ENCODE data around the gene CISD1. TPM values are rescaled to one million over a fixed set of nuclear protein-coding genes. Genes with fewer than 3 reads are reported as not detected.

The CISD1 gene
- total RNA-seq, 3 donors from 2014 or later (not counting 1 experiment from before 2014, with no cell fraction given): 4.2 to 10.4 (median 5.3) TPM

GRCh38 chr10:58275261-58275660, 6.3 kb downstream of the CISD1 start:
- intact Hi-C loops (cut with micrococcal nuclease): no loop called here
- Mint-ChIP-seq H3K27me3 (ENCODE audit: low read depth in 2 of 2) (no peaks in the 10 kb centered on the region), H3K4me1 (peaks cover 5 to 6% of the 10 kb centered on the region in 2 donors), H3K9me3 (no peaks in the 10 kb centered on the region), H3K36me3 (no peaks in the 10 kb centered on the region), H3K27ac (no peak overlapping the region), H3K4me3 (no peak overlapping the region)
- ATAC-seq (no peak), DNase-seq (no peak)
- no peak for TF ChIP-seq CTCF (IDR thresholded peaks at IDR 0.05)
- H3K4me1 ChIP-seq (ENCODE audit: control insufficient read depth, insufficient read depth, low read length): no peaks in the 10 kb centered on the region
- H3K9me3 ChIP-seq (ENCODE audit: control insufficient read depth, insufficient read depth, low read length): no peaks in the 10 kb centered on the region
- H3K27ac ChIP-seq (ENCODE audit: low read length): no peak overlapping the region
- peaks cover 6% of the 10 kb centered on the region for H3K36me3 ChIP-seq (ENCODE audit: control insufficient read depth, insufficient read depth, low read length)
- H3K27me3 ChIP-seq (ENCODE audit: control insufficient read depth, insufficient read depth, low read length): no peaks in the 10 kb centered on the region
- 96% methylated on average over 2 of the region's 2 CpGs for WGBS (ENCODE audit: insufficient coverage)
- no peak overlapping the region for H3K4me3 ChIP-seq (ENCODE audit: low read length)

GRCh38 chr10:58275908-58276307, 6.9 kb downstream of the CISD1 start:
- no peaks in the 10 kb centered on the region for H3K27me3 ChIP-seq (ENCODE audit: control insufficient read depth, insufficient read depth, low read length)
- H3K4me1 Mint-ChIP-seq: peaks cover 6 to 9% of the 10 kb centered on the region in 2 donors
- H3K36me3 ChIP-seq (ENCODE audit: control insufficient read depth, insufficient read depth, low read length): peaks cover 6% of the 10 kb centered on the region
- no peak overlapping the region for H3K27ac ChIP-seq (ENCODE audit: low read length)
- H3K9me3 ChIP-seq (ENCODE audit: control insufficient read depth, insufficient read depth, low read length): no peaks in the 10 kb centered on the region
- H3K27ac Mint-ChIP-seq: no peak overlapping the region
- H3K4me3 ChIP-seq (ENCODE audit: low read length): no peak overlapping the region
- ATAC-seq (no peak), DNase-seq (no peak)
- H3K4me1 ChIP-seq (ENCODE audit: control insufficient read depth, insufficient read depth, low read length): no peaks in the 10 kb centered on the region
- TF ChIP-seq CTCF (IDR thresholded peaks at IDR 0.05): no peak
- no peak overlapping the region for H3K4me3 Mint-ChIP-seq
- H3K36me3 Mint-ChIP-seq: no peaks in the 10 kb centered on the region
- intact Hi-C loops (cut with micrococcal nuclease): no loop called here
- no peaks in the 10 kb centered on the region for H3K27me3 Mint-ChIP-seq (ENCODE audit: low read depth in 2 of 2)
- H3K9me3 Mint-ChIP-seq: no peaks in the 10 kb centered on the region

- Mint-ChIP-seq H3K9me3 (no peaks in the 10 kb centered on the region), H3K27ac (no peak overlapping the region), H3K36me3 (no peaks in the 10 kb centered on the region), H3K4me1 (peaks cover 10 to 12% of the 10 kb centered on the region in 2 donors), H3K27me3 (ENCODE audit: low read depth in 2 of 2) (no peaks in the 10 kb centered on the region), H3K4me3 (no peak overlapping the region)
- peaks cover 6% of the 10 kb centered on the region for H3K36me3 ChIP-seq (ENCODE audit: control insufficient read depth, insufficient read depth, low read length)
- 75% methylated on average over 5 of the region's 7 CpGs for WGBS (ENCODE audit: insufficient coverage)
- no peak overlapping the region for H3K27ac ChIP-seq (ENCODE audit: low read length)
- intact Hi-C loops (cut with micrococcal nuclease): no loop called here
- no peak for TF ChIP-seq CTCF (IDR thresholded peaks at IDR 0.05)
- DNase-seq (no peak), ATAC-seq (no peak)
- H3K9me3 ChIP-seq (ENCODE audit: control insufficient read depth, insufficient read depth, low read length): no peaks in the 10 kb centered on the region
- H3K27me3 ChIP-seq (ENCODE audit: control insufficient read depth, insufficient read depth, low read length): no peaks in the 10 kb centered on the region
- no peak overlapping the region for H3K4me3 ChIP-seq (ENCODE audit: low read length)
- no peaks in the 10 kb centered on the region for H3K4me1 ChIP-seq (ENCODE audit: control insufficient read depth, insufficient read depth, low read length)
These were observed 9.5 kb downstream of the CISD1 start for GRCh38 chr10:58278274-58278961.

GRCh38 chr10:58278962-58279307, 10.0 kb downstream of the CISD1 start:
- ATAC-seq (no peak), DNase-seq (no peak)
- Mint-ChIP-seq H3K4me1 (peaks cover 7 to 12% of the 10 kb centered on the region in 2 donors), H3K27me3 (ENCODE audit: low read depth in 2 of 2) (no peaks in the 10 kb centered on the region), H3K27ac (no peak overlapping the region), H3K4me3 (no peak overlapping the region), H3K9me3 (no peaks in the 10 kb centered on the region), H3K36me3 (no peaks in the 10 kb centered on the region)
- H3K27ac ChIP-seq (ENCODE audit: low read length): no peak overlapping the region
- H3K4me3 ChIP-seq (ENCODE audit: low read length): no peak overlapping the region
- no peaks in the 10 kb centered on the region for H3K9me3 ChIP-seq (ENCODE audit: control insufficient read depth, insufficient read depth, low read length)
- H3K27me3 ChIP-seq (ENCODE audit: control insufficient read depth, insufficient read depth, low read length): no peaks in the 10 kb centered on the region
- H3K36me3 ChIP-seq (ENCODE audit: control insufficient read depth, insufficient read depth, low read length): peaks cover 6% of the 10 kb centered on the region
- WGBS (ENCODE audit: insufficient coverage): 91% methylated on average over 1 of the region's 1 CpG
- no peak for TF ChIP-seq CTCF (IDR thresholded peaks at IDR 0.05)
- no peaks in the 10 kb centered on the region for H3K4me1 ChIP-seq (ENCODE audit: control insufficient read depth, insufficient read depth, low read length)
- intact Hi-C loops (cut with micrococcal nuclease): no loop called here
